NCI-H2196 treated with DMSO at 0.1 percent for 48 hours (cell line): Measurements from ENCODE around the gene MYH9.

Experiments used
- DNase-seq: peaks from one replicate; lab custom pipeline; 2025; ENCODE audit not compliant: unreplicated experiment; lab: John Stamatoyannopoulos, UW

MYH9 gene

GRCh38 chr22:36369004-36369921 lies 18.5 kb downstream of the MYH9 start:
- DNase-seq, result no peak

GRCh38 chr22:36368359-36368983 lies 19.3 kb downstream of the MYH9 start:
- no peak for DNase-seq

GRCh38 chr22:36367479-36367878 lies 20.3 kb downstream of the MYH9 start:
- DNase-seq, result no peak

GRCh38 chr22:36367066-36367465 lies 20.7 kb downstream of the MYH9 start:
- no peak for DNase-seq

GRCh38 chr22:36366291-36366708 lies 21.5 kb downstream of the MYH9 start:
- no peak for DNase-seq

- DNase-seq, result no peak
Measured at GRCh38 chr22:36365020-36365411, 22.8 kb downstream of the MYH9 start.

GRCh38 chr22:36364255-36365019 lies 23.3 kb downstream of the MYH9 start:
- DNase-seq, result no peak

GRCh38 chr22:36363349-36363981 lies 24.3 kb downstream of the MYH9 start:
- no peak for DNase-seq

- DNase-seq, result no peak
Measured at GRCh38 chr22:36362932-36363331, 24.8 kb downstream of the MYH9 start.

- no peak for DNase-seq
Measured at GRCh38 chr22:36362075-36362474, 25.7 kb downstream of the MYH9 start.

- no peak for DNase-seq
Measured at GRCh38 chr22:36360871-36361383, 26.8 kb downstream of the MYH9 start.

GRCh38 chr22:36360011-36360410 lies 27.8 kb downstream of the MYH9 start:
- DNase-seq, result no peak

GRCh38 chr22:36359470-36359996 lies 28.2 kb downstream of the MYH9 start:
- DNase-seq, result no peak

GRCh38 chr22:36358533-36359469 lies 29.0 kb downstream of the MYH9 start:
- no peak for DNase-seq

- no peak for DNase-seq
Measured at GRCh38 chr22:36356708-36357624, 30.8 kb downstream of the MYH9 start.

- DNase-seq, result no peak
Measured at GRCh38 chr22:36355894-36356293, 31.9 kb downstream of the MYH9 start.

GRCh38 chr22:36355362-36355761 lies 32.4 kb downstream of the MYH9 start:
- no peak for DNase-seq

- no peak for DNase-seq
Measured at GRCh38 chr22:36352803-36353507, 34.8 kb downstream of the MYH9 start.
